SW480 (cell line): ENCODE results near the gene FOXL2.
A peak's percentile ranks its signal among the peaks of the same experiment; 100 is the strongest.

Source experiments
- DNase-seq: peaks from one replicate; pipeline ENCODE4 v3.0.0-alpha.2; 2016; ENCODE audit warnings: low spot score

The FOXL2 gene

DNA sequence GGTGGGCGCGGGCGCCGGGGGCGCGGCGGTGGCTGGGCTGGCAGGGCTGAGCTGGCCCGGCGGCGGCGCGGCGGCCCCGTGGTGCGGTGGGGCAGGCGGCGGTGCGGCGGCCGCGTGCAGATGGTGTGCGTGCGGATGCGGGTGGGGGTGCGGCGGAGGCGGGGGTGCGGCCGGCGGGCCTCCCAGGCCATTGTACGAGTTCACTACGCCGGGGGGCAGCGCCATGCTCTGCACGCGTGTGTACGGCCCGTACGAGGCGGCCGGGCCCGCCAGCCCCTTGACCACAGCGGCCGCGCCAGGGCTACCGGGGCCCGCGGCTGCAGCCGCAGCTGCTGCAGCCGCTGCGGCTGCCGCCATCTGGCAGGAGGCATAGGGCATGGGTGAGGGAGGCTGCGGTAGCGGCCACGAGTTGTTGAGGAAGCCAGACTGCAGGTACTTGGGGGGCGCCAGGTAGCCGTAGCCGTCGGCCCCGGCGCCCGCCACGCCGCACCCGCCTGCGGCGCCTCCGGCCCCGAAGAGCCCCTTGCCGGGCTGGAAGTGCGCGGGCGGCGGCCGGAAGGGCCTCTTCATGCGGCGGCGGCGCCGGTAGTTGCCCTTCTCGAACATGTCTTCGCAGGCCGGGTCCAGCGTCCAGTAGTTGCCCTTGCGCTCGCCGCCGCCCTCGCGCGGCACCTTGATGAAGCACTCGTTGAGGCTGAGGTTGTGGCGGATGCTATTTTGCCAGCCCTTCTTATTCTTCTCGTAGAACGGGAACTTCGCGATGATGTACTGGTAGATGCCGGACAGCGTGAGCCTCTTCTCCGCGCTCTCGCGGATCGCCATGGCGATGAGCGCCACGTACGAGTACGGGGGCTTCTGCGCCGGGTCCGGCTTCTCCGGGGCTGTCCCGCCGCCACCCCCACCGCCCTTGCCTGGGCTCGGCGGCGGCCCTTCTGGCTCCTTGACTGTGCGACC lies 951 bp downstream of the FOXL2 start:
- peak; percentile 79 for DNase-seq

DNA sequence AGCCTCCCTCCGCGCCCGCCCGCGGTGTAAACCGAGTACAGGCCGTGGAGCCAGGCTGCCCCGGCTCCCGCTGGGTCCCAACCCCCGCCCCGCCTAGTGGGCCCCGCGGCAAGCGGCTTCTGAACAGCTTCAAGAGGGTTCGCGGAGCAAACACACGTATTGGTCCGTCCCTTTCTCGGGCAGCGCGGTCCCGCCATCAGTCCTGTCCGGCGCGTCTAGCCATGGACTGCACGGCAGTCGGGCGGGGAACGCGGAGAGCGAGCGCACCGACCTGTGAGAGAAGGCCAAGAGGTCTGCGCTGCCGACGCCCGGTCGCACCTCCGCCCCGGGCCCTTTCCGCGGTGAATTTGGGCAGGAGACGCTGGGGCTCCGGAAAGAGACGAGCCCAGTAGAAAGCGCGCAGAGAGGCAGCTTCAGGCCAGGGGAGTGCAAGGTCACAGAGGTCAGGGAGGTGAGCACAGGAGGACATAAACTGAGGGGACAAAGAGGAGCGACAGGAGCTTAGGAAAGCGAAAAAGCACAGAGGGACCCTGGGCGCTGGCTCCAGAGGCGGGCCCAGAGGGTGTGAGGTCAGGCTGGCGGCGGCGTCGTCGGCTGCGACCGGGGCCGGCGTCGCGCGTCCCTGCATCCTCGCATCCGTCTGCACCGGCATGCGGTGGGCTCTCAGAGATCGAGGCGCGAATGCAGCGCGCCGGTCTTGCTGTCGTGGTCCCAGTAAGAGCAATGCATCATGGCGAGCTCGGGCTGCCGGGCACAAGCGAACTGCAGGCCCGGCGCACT lies 1.8 kb downstream of the FOXL2 start:
- DNase-seq: no peak

DNA sequence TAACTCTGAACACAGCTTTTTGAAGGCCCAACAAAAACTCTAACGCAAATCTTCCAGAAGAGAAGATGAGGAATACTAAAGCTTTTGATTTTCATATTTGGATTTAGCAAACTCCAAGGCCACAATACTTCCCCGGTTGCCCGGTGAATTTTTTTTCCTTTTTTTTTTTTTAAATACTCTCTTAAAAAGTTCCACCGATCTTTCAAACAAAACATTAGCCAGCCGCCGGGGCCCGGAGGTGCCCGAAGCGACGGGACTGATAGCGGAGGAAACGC lies 2.3 kb downstream of the FOXL2 start:
- DNase-seq: no peak

DNA sequence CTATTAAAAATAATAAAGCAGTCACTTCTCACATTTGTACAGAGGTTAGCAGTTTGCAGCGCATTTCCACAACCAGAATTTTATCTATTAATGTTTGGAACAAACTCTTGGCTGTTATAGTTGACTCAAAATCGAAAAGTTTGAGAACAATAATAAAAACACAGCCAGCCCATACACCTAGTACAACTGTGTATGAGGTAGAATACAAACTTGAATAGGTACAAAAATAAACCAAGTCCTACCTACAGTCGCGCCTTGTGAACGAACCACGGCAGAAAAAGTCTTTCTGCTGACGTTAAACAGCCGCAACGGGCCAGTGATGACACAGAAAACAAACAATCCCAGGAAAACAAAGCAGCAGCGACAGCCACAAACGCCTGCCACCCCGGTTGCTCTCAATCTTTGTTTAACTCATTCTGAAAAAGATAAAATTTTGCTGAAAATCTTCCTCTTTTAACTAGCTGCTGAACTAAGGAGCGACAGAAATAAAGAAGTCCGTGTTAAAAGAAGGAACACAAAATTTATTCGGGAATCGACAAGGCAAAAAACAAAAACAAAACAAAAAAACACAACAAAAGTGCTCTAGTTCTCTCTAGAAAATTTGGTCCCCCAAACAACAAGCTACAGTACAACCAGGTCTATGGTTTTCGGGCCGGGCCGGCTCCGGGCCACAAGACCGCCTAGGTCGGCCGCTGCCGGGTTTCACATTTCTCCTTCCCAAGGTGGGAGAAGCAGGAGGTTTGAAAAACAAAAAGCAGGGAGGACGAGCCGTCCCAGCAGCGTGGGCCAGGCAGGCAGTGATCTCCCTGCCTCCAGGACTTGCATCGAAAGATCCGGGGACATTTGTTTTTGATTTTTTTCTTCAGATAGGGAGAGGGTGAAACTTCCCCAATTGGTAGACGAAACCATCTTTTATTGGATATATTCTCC lies 2.9 kb downstream of the FOXL2 start:
- DNase-seq: no peak

DNA sequence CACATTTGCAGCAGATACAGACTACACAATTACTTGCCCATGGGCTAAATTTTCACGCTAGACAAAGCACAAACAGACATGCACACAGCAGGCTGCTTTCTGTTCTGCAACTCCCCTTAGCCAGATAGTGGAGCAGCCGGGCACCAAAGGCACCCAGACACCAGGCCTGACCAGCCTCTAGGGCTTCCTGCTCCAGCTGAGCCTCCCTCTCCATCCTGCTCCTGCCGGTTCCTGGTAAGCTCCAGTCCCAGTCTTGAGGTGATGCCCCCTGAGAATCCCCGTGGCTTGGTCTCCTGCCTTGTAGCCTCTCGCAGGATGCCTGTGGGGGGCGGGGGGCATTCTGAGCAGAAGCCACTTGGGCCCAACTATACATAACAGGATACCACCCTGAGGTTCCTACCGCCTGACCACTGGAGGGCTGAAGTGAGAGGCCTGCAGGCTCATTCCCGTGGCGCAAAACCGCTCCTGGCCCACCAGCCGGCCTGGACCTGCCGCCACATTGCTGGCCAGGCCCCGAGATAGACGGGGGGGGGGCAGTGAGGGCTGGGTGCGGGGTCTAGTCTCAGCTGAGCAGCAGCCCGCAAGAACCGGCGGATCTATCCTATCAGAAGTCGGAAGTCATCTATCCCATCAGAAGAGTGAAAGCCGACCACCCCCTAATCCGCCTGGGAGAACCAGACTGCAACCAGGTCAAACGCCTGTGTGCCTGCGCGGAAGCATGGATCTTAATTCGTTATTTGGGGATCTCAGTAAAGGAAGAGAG lies 3.9 kb downstream of the FOXL2 start:
- no peak for DNase-seq

DNA sequence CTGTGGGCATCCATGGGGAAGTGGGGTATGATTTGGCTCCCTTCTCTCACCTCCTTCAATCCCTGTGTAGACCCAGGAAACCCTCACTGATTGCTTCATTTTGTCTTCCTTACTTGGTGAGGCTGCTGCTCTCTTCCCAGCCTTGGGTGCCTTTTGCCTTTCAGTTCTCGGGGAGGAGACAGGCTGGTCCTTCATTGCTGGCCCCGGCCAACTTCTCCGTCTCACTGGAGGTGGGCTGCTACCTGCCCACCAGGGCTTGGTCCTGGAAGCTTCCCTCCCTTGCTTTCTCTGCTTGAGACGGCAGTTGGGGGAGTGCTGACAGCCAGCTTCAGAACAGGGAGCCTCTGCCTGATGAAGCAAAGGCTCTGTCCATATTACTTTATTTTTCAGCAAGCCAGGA lies 4.7 kb downstream of the FOXL2 start:
- DNase-seq: no peak

DNA sequence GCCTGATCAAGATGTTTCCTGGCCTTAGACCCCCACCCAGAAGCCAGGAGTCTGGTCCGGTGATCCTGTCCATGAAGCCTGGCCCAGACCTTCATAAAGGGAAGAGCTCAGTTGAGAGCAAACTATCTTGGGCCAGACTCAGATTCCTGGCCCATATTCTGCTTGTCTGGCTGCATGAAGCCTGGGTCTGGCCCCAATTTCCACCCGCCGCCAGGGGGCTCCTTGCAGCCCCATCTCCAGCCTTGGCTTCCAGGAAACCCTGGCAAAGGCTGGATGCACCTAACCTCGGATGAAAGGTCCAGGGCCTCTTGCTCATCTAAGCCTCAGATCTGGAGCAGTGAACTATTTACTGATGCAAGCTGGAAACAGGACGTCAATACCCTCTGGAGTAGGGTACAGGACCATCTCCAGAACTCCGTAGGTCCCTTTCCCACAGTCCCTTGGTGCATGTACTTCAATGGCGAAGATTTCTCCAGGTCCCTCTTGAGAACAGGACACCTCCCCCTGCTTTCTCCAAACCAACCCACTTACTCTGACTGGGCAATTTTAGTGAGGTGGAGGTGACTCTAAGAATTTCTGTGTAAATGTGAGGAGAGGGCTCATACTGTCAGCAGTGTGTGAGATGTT lies 5.6 kb downstream of the FOXL2 start:
- peak; percentile 43 for DNase-seq

DNA sequence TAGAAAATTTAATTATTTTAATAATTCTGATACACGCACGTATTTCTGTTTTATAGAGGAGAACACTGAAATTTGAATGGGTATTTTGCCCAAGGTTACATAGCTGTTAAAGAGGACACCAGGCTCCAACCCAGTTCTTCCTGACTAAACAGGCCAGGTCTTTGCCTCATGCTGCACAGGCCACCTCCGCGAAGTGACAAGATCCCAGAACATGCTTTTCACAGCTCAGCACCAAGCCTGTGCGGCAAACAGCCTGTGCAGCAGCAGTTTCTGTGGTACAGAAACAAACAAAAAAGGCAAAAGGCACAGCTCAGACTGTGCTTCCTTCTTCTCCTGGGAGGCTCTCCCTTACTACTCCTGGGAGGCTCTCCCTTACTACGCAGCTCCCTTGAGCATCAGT lies 6.5 kb downstream of the FOXL2 start:
- no peak for DNase-seq

DNA sequence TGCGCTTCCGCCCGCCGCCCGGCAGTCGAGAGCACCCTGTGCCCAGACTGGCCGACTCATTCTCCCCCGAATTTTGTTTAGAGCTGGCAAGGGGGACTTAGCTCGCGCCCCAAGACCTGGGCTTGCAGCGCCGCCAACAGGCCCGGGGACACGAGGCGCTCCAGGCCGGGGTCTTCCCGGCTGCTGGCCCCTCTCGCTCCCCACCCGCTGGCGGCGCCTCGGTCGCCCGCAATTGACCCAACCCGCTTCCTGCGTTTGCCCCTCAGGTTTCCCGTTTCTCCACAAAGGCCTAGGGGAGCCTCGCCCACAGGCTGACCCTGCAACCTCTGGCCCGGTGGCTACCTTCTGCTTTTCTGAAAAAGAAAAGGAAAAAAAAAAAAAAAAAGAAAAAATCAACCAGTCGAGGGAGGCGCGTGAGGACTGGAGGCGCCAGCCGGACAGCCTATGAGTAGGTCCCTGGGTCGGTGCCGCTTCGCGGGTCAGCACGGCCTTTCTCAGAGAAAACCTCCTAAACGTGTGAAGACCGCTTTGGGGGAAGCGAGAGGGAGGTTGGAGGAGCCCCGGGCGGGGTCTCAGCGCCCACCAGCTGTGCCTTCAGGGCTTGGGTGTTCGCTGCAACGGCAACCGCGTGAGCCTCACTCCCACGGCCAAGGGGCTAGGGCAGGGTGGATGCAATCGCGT lies 7.2 kb downstream of the FOXL2 start:
- no peak for DNase-seq

DNA sequence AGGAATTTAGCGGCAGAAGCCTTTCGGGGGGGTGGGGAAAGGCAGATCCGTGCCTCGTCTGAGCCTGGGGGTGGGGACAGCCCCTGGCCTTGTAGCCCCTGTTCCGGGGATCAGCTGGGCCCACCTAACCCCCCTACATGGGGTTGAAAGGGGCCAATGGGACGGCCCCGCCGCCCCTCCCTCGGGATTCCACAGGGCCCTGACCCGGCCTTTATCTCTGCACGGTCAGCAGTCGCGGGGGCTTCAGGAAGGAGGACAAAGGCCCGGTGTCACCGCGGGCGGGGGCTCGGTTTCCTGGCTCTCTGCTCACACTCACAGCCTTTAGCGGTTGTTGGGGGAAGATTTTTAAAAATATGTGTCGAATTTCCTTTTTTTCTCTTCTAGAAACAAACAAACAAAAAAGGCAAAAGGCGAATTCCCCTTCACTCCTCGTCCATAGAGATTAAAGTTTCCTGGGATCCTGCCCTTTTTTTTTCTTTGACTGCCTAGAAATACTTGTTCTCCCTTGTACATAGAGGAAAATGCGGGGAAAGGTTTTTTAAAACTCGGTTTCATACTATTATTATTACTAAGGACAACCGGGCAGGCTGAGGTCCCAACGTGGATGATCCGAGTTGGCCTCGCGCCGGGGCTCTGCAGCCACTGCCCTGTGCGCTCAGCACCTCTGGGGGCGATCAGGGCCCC lies 7.9 kb downstream of the FOXL2 start:
- no peak for DNase-seq

DNA sequence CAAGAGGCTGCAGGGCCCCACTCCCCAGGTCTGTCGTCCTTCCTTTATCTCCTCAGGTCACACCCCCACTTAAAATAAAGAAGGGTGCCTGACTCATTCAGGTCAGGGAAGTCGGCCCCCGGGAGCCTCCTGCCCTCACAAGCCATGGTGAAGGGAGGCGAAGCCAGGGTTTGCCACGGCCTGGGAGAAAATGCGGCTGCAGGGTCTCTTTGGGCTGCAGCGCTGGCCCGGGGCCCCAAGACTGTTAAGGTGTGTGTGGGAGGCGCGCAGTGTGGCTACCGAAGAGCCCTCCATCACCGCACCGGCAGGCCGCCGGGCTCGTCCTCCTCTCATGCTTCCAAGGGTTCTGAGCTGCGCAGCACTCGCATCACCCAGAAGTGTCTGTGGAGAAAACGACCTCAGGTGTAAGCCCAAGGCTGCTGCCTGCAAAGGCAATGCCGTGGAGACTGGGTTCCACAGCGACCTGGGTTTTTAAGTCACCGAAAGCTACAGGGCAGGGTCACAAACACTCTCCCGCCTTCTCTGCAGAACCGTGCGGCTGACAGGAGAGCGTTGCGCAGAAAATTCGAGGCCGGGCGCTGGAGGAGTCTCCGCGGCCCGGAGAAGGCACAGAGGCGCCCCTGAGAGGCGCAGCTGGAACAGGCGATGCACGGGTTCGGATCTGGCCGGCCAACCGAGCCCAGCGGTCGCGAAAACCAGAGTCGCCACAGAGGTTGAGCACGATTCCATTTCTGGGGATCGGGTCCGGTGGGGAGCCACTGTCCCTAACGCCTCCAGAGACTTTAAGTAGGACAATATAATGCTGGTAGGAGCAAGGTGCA lies 8.7 kb downstream of the FOXL2 start:
- no peak for DNase-seq

DNA sequence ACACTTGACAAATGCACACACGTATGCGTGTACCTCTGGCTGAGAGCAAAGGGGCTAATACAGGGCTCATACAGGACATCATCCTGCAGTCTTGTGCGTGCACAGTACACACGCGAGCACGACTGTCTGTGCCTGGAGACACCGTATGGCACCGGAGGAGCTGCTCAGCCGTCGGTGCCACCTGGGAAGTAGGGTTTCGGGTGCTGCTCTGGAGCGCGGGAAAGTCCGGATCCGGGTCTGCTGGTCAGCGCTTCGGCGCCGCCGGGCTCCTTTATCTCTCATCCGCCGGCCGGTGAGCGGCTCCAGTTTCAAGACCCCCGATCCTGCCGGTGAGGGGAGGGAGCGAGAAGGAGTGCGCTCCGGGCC lies 9.3 kb downstream of the FOXL2 start:
- no peak for DNase-seq

DNA sequence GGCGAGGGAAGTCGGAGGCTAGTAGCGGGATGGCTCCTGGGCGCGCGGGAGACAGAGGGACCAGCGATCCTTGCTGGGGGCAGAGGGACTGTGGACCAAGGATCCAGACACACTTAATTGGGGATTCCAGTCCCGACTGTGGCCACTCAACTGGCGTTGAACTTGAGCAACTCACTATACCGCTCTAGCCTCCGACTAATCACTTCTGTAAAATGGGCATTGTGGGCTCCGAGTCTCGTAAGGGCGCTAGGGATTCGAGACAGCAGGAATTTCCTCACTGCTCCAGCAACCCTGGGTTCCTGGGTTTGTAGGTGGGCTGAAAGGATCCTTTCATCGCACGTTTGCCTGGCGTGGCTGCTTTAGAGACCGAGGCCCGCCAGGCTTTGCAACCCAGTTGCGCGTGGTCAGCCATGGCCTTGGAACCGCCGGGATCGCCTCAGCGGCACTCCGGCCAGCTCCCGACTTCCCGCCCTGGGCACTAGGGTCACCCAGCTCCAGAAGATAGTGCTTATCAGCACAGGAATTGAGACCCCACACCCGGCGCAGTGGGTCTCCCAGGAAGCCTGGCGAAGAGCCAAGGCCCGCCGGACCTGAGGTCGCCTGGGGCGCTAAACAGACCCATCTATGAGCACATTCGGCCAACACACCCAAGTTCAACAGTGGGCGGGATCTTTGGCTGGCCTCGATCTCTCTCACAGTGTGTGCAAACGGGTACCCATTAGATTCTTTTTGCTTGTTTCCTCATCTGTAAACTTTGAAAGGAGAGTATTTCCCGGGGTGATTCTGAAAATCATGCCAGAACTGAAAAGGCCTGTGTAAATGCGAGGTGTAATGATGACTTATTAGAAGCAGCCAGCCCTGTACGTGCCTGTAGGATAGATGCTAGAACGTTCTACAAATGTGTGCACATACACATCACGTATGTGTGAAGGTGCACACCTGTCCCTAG lies 9.9 kb downstream of the FOXL2 start:
- DNase-seq: no peak

DNA sequence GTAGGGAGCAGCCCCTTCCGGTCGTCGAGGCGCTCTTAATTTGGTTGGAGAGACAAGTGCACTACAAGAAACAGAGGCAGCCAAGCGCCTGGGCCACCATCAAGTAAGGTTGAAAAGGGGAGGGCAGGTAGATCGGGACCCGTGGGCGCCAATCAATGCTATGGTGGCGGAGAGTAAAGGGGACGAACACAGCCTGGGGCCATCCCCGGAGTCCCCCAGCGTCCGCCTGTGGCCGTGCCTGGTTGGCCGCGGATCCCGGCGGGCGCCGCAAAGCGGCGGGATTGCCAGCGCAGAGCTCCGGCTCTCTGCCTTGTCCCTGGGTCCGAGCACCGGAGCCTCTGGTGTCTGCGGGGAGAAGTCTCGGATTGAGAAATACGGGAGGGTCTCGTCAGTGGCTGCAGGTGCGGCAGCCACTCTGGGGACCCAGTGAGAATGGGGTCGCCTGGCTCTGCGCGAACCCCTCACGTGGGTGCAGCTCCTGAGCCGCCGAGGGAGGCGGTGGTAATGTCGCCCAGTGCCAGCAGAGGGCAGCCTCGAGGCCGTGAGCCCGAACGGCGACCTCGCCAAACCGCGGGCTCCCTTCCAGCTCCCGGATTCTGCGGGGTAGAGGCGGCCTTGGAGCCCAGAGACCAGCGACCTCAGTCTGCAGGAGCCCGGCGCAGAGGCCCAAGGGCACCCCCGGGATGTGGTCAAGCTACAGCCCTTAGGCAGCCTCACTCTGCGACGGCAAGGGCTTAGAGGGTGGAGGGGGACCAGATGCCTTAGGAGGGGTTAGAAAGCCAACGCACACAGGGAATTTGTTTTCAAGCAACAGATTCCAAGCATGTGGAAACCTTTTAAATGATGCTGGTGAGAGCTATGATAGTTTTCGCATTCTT lies 10.8 kb downstream of the FOXL2 start:
- DNase-seq: peak; percentile 57

DNA sequence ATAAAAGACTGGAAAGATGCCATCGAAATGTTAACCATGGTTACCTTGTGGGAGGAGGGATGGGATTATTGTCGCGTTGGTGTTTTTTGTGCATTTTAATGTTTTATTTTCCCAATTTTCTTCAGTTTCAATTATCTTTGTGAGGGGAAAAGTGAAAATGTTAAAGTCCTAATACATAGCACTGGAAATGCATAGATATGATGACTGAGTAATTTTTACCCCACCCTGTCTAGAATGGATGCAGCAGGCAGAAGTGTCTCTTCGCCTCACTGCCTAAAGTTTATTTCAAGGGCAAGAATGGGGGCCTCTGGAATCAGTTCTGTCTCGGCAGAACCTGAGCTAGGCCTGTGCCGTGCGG lies 11.5 kb downstream of the FOXL2 start:
- no peak for DNase-seq

DNA sequence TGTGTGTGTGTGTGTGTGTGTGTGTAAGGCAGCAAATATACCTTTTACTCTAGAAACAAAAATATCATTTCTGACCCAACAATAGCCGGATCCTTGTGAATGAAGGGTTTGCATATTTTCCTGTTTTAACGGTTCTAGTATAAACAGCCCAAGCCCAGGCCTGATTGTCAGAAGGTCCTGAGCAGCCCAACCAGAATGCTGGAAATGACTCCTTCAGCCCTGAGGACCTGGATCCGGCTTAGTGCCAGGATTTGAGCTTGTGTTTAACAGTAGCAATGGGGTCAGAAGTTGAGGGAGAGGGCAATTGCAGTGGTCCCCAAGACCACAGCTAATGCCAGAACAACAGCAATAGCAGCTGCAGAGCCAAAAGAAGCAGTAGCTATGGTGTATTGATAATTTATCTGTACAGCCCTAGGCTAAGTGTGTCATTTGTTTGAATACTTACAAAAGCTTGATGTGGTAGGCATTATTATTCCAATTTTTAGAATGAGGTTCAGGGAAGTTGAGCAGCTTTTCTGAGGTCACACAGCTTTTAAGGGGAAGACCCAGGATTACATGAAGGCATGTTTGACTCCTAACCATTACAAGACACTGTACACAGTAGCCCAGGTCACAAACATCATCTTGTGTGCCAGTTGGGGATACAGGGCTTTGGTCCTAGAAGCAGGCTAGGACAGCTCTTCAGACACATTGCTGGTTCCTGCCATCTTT lies 12.8 kb downstream of the FOXL2 start:
- no peak for DNase-seq
